ENCODE results near the gene CPSF6. TPM values are rescaled to one million over a fixed set of nuclear protein-coding genes. Genes with fewer than 3 reads are reported as not detected.
"Not testable (repeated sequence)": the region's sequence is repeated elsewhere in the genome, so short reads cannot be mapped to it uniquely, and the experiment has no call there.

Gene CPSF6, protein sequence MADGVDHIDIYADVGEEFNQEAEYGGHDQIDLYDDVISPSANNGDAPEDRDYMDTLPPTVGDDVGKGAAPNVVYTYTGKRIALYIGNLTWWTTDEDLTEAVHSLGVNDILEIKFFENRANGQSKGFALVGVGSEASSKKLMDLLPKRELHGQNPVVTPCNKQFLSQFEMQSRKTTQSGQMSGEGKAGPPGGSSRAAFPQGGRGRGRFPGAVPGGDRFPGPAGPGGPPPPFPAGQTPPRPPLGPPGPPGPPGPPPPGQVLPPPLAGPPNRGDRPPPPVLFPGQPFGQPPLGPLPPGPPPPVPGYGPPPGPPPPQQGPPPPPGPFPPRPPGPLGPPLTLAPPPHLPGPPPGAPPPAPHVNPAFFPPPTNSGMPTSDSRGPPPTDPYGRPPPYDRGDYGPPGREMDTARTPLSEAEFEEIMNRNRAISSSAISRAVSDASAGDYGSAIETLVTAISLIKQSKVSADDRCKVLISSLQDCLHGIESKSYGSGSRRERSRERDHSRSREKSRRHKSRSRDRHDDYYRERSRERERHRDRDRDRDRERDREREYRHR
- total RNA-seq (10 to 100 TPM; 33.5 to 96.0 (median 34.8) TPM), polyA plus RNA-seq (10 to 100 TPM; 15.0 to 27.4 (median 17.6) TPM)

DNA sequence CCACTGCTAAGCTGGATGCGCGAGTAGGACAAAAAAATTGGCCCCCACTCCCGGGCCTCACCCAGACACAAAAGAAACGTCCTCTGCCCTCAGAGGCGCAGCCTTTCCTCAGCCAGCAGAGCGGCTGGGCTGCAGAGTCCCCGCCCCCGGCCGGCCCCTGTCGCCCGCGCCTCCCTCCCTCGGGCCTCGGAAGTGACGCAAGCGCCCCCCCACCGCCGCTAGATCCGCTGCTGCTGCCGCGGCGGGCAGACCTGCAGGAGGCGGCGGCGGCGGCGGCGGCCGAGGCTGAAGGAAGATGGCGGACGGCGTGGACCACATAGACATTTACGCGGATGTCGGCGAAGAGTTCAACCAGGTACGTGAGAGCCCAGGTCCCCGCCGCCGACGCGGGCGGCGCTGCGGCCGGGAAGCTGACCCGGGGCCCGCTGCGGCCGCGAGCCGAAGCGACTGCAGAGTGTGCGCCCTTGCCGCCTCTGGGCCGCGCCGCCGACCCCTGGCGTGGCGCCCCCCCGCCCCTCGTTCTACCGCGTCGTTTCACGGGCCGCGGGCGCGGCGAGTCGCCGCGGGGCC is at the start of gene CPSF6:
TSS of gene CPSF6 (plus strand) at position 218 of the 570 bp plus-strand sequence. CDS start at position 296, 78 bp downstream.
- no peaks in the 10 kb centered on the region for H3K36me3 ChIP-seq
- WGBS, 2 donors = 0 to 1% methylated on average over 75 of the region's 75 CpGs
- intact Hi-C loops (cut with DNase I) = loop anchor here (5.0 kb wide), 1 partner anchor 82 kb away; no protein-coding TSS in a partner anchor
- peaks cover 0 to 49% (median 43%) of the 10 kb centered on the region in 4 donors for H3K4me1 ChIP-seq
- no peaks in the 10 kb centered on the region for H3K27me3 ChIP-seq
- H3K9me3 ChIP-seq = no peaks in the 10 kb centered on the region
- H3K4me3 ChIP-seq = peak within 1 kb of the TSS; percentile 54 to 94 (median 90)
- peak within 1 kb of the TSS; percentile 89 to 97 (median 95) for H3K27ac ChIP-seq
- DNase-seq = peak; percentile 97
- TF ChIP-seq EP300 (IDR thresholded peaks at IDR 0.05) (no peak), POLR2A (IDR thresholded peaks at IDR 0.05) (peak; percentile 72 to 79), POLR2AphosphoS5 (IDR thresholded peaks at IDR 0.05) (peak; percentile 98 to 99 (median 98))
- TF ChIP-seq, protein P1, sequence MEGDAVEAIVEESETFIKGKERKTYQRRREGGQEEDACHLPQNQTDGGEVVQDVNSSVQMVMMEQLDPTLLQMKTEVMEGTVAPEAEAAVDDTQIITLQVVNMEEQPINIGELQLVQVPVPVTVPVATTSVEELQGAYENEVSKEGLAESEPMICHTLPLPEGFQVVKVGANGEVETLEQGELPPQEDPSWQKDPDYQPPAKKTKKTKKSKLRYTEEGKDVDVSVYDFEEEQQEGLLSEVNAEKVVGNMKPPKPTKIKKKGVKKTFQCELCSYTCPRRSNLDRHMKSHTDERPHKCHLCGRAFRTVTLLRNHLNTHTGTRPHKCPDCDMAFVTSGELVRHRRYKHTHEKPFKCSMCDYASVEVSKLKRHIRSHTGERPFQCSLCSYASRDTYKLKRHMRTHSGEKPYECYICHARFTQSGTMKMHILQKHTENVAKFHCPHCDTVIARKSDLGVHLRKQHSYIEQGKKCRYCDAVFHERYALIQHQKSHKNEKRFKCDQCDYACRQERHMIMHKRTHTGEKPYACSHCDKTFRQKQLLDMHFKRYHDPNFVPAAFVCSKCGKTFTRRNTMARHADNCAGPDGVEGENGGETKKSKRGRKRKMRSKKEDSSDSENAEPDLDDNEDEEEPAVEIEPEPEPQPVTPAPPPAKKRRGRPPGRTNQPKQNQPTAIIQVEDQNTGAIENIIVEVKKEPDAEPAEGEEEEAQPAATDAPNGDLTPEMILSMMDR (IDR thresholded peaks at IDR 0.05) = no peak

DNA sequence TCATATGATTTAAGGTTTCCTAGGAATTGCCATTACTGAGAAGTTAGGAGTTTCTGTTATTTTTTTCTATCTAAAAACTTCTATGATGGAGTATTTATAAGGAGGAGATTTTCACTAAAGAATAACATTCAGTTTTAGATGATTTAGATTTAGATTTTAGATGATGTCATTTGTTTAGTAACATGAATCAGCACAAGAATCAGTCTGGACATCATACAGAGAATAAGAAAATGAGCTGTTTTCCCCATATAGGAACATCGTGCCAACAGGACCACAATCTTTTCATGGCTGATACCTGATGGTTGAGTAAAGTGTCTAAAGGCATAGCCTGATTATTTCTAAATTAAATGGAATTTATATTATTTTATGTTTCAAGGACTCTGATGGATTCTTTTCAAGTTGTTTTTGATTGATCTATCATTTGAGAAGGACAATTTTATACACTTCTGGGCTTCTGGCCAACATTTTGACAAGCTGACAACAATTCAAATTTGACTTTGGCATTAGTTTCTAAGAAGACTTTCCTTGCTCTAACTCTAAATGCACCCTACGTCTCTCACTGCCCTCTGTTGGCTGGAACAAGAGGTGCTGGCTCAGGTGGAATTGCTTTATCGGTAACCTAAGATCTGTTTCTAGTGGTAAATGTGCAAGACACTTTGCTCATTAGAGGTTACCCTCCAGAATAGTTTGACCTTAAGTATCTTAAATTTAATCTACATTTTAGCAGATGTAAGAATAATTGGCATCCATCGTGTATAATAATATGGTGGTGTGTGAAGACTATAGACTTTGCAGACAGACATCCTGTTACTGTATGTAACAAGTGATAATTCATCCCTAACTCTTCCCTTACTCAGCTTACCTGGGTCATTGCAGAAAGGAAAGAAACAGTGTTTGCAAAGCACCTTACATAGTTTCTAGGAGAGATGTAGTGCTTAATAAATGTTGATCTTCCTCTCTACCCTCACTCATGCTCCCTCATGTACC is 42.8 kb upstream of the CPSF6 start:
- H3K27me3 ChIP-seq = no peaks in the 10 kb centered on the region
- TF ChIP-seq EP300 (IDR thresholded peaks at IDR 0.05) = no peak
- TF ChIP-seq POLR2A (IDR thresholded peaks at IDR 0.05) = no peak
- TF ChIP-seq POLR2AphosphoS5 (IDR thresholded peaks at IDR 0.05) = no peak
- TF ChIP-seq, protein P1 (IDR thresholded peaks at IDR 0.05) = no peak

DNA sequence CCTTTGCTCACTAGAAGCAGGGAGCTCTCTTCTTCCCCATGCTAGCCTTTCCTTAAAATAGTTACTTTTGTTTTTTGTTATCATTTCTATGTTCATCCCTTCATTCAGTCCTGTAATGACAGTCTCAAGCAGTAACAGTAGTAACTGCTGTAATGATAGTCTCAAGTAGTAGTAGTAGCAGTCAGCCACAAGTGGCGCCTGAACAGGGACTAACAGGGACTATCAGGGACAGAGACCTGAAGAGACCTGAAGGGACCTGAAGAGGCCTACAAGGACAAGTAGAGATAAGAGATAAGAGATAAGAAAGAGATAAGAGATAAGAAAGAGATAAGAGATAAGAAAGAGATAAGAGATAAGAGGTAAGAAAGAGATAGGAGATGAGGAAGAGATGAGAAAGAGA is 39.4 kb upstream of the CPSF6 start:
- H3K27me3 ChIP-seq; intact Hi-C loops (cut with DNase I); H3K36me3 ChIP-seq; DNase-seq; H3K27ac ChIP-seq; H3K4me1 ChIP-seq; H3K4me3 ChIP-seq: not testable (repeated sequence)
- H3K9me3 ChIP-seq = peaks cover 11 to 24% (median 17%) of the 10 kb centered on the region in 4 donors
- 97 to 99% methylated on average over 1 of the region's 1 CpG for WGBS, 2 donors

More for the DNA sequence above, 42.8 kb upstream of the CPSF6 start:
- 48 to 78% methylated on average over 4 of the region's 4 CpGs for WGBS, 2 donors
- intact Hi-C loops (cut with DNase I) = no loop called here
- DNase-seq = no peak
- no peak overlapping the region for H3K27ac ChIP-seq
- peaks cover 12 to 20% (median 16%) of the 10 kb centered on the region in 4 donors for H3K9me3 ChIP-seq
- no peaks in the 10 kb centered on the region for H3K4me1 ChIP-seq
- no peak overlapping the region for H3K4me3 ChIP-seq
- H3K36me3 ChIP-seq = no peaks in the 10 kb centered on the region

DNA sequence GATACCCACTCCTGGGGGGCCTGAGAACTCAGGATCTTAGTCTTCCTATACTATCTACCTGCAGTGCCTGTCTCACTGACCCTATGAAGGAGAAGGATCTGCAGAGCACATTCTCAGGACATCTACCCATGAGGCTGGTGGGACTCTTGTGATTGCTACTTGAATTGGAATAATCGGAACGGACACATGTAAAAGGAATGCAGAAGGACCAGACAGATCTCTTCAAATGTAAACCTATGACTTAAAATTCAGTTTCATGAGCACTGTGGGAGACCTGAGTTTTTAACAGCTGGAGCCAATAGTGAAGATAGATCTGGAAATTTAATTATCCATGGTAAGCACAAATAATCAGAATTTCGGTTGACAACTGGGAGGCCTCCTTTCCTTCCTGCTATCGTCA is 35.2 kb upstream of the CPSF6 start:
- Histone ChIP-seq H3K4me3 (no peak overlapping the region), H3K36me3 (no peaks in the 10 kb centered on the region), H3K4me1 (no peaks in the 10 kb centered on the region), H3K9me3 (peaks cover 7 to 19% (median 12%) of the 10 kb centered on the region in 4 donors), H3K27me3 (no peaks in the 10 kb centered on the region), H3K27ac (no peak overlapping the region)
- WGBS, 2 donors = 85 to 91% methylated on average over 4 of the region's 4 CpGs
- no peak for DNase-seq
- intact Hi-C loops (cut with DNase I) = no loop called here
- TF ChIP-seq EP300 (IDR thresholded peaks at IDR 0.05) (no peak), POLR2AphosphoS5 (IDR thresholded peaks at IDR 0.05) (no peak)

DNA sequence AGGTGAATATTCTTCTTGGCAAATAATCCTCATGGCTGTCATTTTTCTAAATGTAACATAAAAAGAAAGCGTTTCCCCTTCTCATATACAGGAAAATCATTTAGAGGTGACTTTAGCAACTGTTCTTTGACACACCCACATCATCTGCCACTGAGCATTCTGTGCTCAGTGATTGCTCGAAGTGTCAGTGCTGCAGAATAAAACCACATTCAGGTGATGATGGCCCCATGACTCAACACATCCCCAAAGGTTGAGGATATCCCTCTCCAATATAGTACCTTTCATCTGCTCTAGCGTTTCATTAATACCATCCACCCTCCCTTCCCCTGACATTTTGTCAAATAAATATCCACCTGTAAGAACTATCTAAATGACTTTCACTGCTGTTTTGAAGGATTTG is 28.7 kb upstream of the CPSF6 start:
- intact Hi-C loops (cut with DNase I) = no loop called here
- H3K9me3 ChIP-seq = no peaks in the 10 kb centered on the region
- H3K27me3 ChIP-seq = no peaks in the 10 kb centered on the region
- H3K36me3 ChIP-seq = no peaks in the 10 kb centered on the region
- WGBS, 2 donors = 54 to 74% methylated on average over 3 of the region's 3 CpGs
- H3K4me3 ChIP-seq = no peak overlapping the region
- H3K27ac ChIP-seq = no peak overlapping the region
- no peaks in the 10 kb centered on the region for H3K4me1 ChIP-seq
- DNase-seq = no peak
- no peak for TF ChIP-seq POLR2AphosphoS5 (IDR thresholded peaks at IDR 0.05)
- TF ChIP-seq POLR2A (IDR thresholded peaks at IDR 0.05) = no peak
- TF ChIP-seq, protein P1 (IDR thresholded peaks at IDR 0.05) = no peak
- no peak for TF ChIP-seq EP300 (IDR thresholded peaks at IDR 0.05)

Measured in sigmoid colon (tissue), 7 donors.